K562 (cell line): ENCODE data around the gene PHTF2. TPM values are rescaled to one million over a fixed set of nuclear protein-coding genes. Genes with fewer than 3 reads are reported as not detected.

Experiments used
- ATAC-seq: fragments of 200-7000 bp; cut with Tn5 transposase; 3 replicates; pipeline ENCODE4 v1.9.1; 2020; ENCODE audit warnings: moderate library complexity
- BruUV-seq: library from RNA; stranded (reverse); fragments of 400-500 nt; replicated peaks from 2 replicates; lab custom pipeline; 2021; lab: Mats Ljungman, UMichigan
- CTCF ChIA-PET: fragments of 300-600 bp; formaldehyde crosslinking; extraction: SDS; loops from one replicate; lab custom pipeline; 2021; ENCODE audit warnings: low intra/inter-chr PET ratio; lab: Yijun Ruan, JAX
- POLR2A ChIA-PET: fragments of 300-600, 350-650 bp; sonication (Branson Sonifier 250); formaldehyde crosslinking; extraction: SDS; loops from one replicate; lab custom pipeline; 2021; ENCODE audit warnings: antibody characterized with exemption, inconsistent platforms; lab: Yijun Ruan, JAX
- DNase-seq, 4 experiments: peaks; one replicate each; pipeline versions ENCODE4 v3.0.0 to v3.0.0-alpha.2; 2011 to 2018; ENCODE audit warnings: low spot score in 3 of 4, mixed read lengths in 3 of 4; ENCODE audit errors: extremely low read depth in 1 of 4
- FAIRE-seq: peaks from 2 replicates; lab custom pipeline; 2011; peaks lifted over from hg19 to GRCh38; lab: Jason Lieb, UNC
- H2AFZ ChIP-seq: 2 replicates; pipeline ENCODE4 v1.6.0; 2011; ENCODE audit warnings: low read depth, low read length, control low read depth, inconsistent platforms
- H3K27ac ChIP-seq: fragments of 200-600 bp; 3 replicates; pipeline ENCODE4 v1.8.0; 2011; ENCODE audit warnings: low read depth, mild to moderate bottlenecking, control low read depth, inconsistent platforms, low read length, moderate library complexity, mixed read lengths; ENCODE audit errors: extremely low read depth
- H3K27me3 ChIP-seq, 2 experiments: fragments of 300-600 bp in 1 of 2; 2 replicates in 1 of 2; 3 replicates in 1 of 2; pipeline versions ENCODE4 v1.6.0 to v1.8.0; 2011; ENCODE audit warnings: inconsistent platforms in 2 of 2, low read length in 2 of 2, mild to moderate bottlenecking in 1 of 2, mixed read lengths in 1 of 2, moderate library complexity in 1 of 2; ENCODE audit not compliant: control insufficient read depth in 2 of 2, insufficient read depth in 2 of 2
- H3K36me3 ChIP-seq: fragments of 300-600 bp; 3 replicates; pipeline ENCODE4 v1.8.0; 2011; ENCODE audit warnings: mild to moderate bottlenecking, low read length, inconsistent platforms; ENCODE audit not compliant: control insufficient read depth, insufficient read depth
- H3K4me1 ChIP-seq, 2 experiments: fragments of 200-600 bp in 1 of 2; replicated peaks in 1 of 2; 2 replicates in 1 of 2; 3 replicates in 1 of 2; pipeline versions ENCODE4 v1.5.1 to v1.8.0; 2011; ENCODE audit warnings: inconsistent platforms in 2 of 2, low read length in 2 of 2, mild to moderate bottlenecking in 1 of 2, mixed read lengths in 1 of 2, moderate library complexity in 1 of 2; ENCODE audit not compliant: control insufficient read depth in 2 of 2, insufficient read depth in 2 of 2
- H3K4me2 ChIP-seq: 2 replicates; pipeline ENCODE4 v1.6.1; 2011; ENCODE audit warnings: low read length, control low read depth, inconsistent platforms, mixed read lengths; ENCODE audit not compliant: insufficient read depth
- H3K4me3 ChIP-seq: fragments of 200-600 bp; sonication (generic), shearing (Covaris generic); 2 replicates; pipeline ENCODE4 v1.5.1; 2016; ENCODE audit warnings: control low read depth, inconsistent platforms
- H3K79me2 ChIP-seq: fragments of 200-600 bp; 3 replicates; pipeline ENCODE4 v1.8.0; 2011; ENCODE audit warnings: low read length, inconsistent platforms; ENCODE audit not compliant: control insufficient read depth, insufficient read depth
- H3K9ac ChIP-seq, 2 experiments: 2 replicates each; pipeline versions ENCODE4 v1.6.0 to v1.6.1; 2011; ENCODE audit warnings: low read depth in 2 of 2, low read length in 2 of 2, control low read depth in 1 of 2, inconsistent platforms in 1 of 2, mild to moderate bottlenecking in 1 of 2, mixed read lengths in 1 of 2; ENCODE audit not compliant: insufficient read depth in 1 of 2
- H3K9me1 ChIP-seq: one replicate; pipeline ENCODE4 v1.6.0; 2011; ENCODE audit warnings: inconsistent platforms, mild to moderate bottlenecking, low read length, moderate library complexity; ENCODE audit not compliant: control insufficient read depth, insufficient read depth
- H3K9me3 ChIP-seq: replicated peaks from 2 replicates; pipeline ENCODE4 v1.5.1; 2011; ENCODE audit warnings: low read depth, low read length, inconsistent platforms; ENCODE audit not compliant: control insufficient read depth, insufficient read depth
- H4K20me1 ChIP-seq: replicated peaks from 2 replicates; pipeline ENCODE4 v1.6.1; 2011; ENCODE audit warnings: low read length, inconsistent platforms, mixed read lengths; ENCODE audit not compliant: control insufficient read depth, insufficient read depth
- ARID1B ChIP-seq: fragments of 450-650 bp; IDR thresholded peaks from 2 replicates; pipeline ENCODE4 v1.6.1; 2016; ENCODE audit warnings: antibody characterized with exemption, mild to moderate bottlenecking, inconsistent platforms
- CBFA2T3 ChIP-seq: fragments of 450-650 bp; IDR thresholded peaks from 2 replicates; pipeline ENCODE4 v1.6.1; 2017
- DACH1 ChIP-seq: fragments of 450-650 bp; IDR thresholded peaks from 2 replicates; pipeline ENCODE4 v1.6.1; 2018; ENCODE audit not compliant: partially characterized antibody
- DPF2 ChIP-seq: fragments of 450-650 bp; IDR thresholded peaks from 2 replicates; pipeline ENCODE4 v1.6.1; 2016
- ETV1 ChIP-seq: fragments of 450-650 bp; conservative IDR thresholded peaks from 2 replicates; pipeline ENCODE4 v1.6.1; 2016; ENCODE audit warnings: missing genetic modification characterization, control low read depth, low read depth, missing compliant biosample characterization
- GATAD2B ChIP-seq: fragments of 450-650 bp; IDR thresholded peaks from 2 replicates; pipeline ENCODE4 v1.6.1; 2017; ENCODE audit warnings: mild to moderate bottlenecking, borderline replicate concordance
- RFX5 ChIP-seq: IDR thresholded peaks from 2 replicates; pipeline ENCODE4 v1.6.1; 2011; ENCODE audit warnings: low read depth, mild to moderate bottlenecking, improper control_type of control experiment, low read length
- SMARCA4 ChIP-seq: fragments of 450-650 bp; IDR thresholded peaks from 2 replicates; pipeline ENCODE4 v1.6.1; 2016
- SREBF1 ChIP-seq: fragments of 150-350 bp; IDR thresholded peaks from 2 replicates; pipeline ENCODE4 v1.6.1; 2014; ENCODE audit warnings: antibody characterized with exemption, low read depth, low read length, borderline replicate concordance
- ZNF324 ChIP-seq: fragments of 250-450 bp; sonication (Bioruptor Pico); IDR thresholded peaks from 2 replicates; pipeline ENCODE4 v1.4.0; 2020; ENCODE audit warnings: mild to moderate bottlenecking
- WGBS: fragments of 100-300 bp; shearing (Covaris generic); methylation state at CpG from one replicate; pipeline ENCODE4 v1.1.6; 2016; ENCODE audit warnings: low coverage, mixed read lengths; ENCODE audit not compliant: insufficient coverage; ENCODE audit errors: missing lambda C conversion rate; 5-methylcytosine and 5-hydroxymethylcytosine counted together
- in situ Hi-C: fragments of 300-500 bp; cut with MboI; formaldehyde crosslinking; loops from 4 replicates; pipeline ENCODE4 v1.15.0; 2018; ENCODE audit warnings: inconsistent platforms, mixed read lengths
- intact Hi-C: fragments of 100-400 bp; cut with micrococcal nuclease; formaldehyde crosslinking; loops from 2 replicates; pipeline ENCODE4 v1.14.2; 2022
- polyA plus RNA-seq, 8 experiments: library from polyadenylated mRNA; depleted of rRNA in 4 of 8; stranded (reverse) in 5 of 8; unstranded in 3 of 8; fragments of >200 nt; fragmentation: Nextera tagmentation in 2 of 8; fragmentation: Illumina TruSeq in 1 of 8; extraction: Ambion mirVana in 2 of 8; extraction: Trizol in 1 of 8; gene quantifications; 2 replicates each; pipeline versions ENCODE4 v1.2.1 to v1.2.3, GENCODE V29; 2011 to 2014; ENCODE audit warnings: inconsistent platforms in 1 of 8, missing spikeins in 1 of 8
- total RNA-seq, 7 experiments: library from RNA; depleted of rRNA in 6 of 7; stranded (reverse); fragments of >200 nt in 6 of 7; fragmentation: Illumina TruSeq in 2 of 7; extraction: Trizol in 2 of 7; gene quantifications; 2 replicates each; pipeline versions ENCODE4 v1.2.1 to v1.2.3, GENCODE V29; 2011 to 2021; ENCODE audit warnings: low replicate concordance in 1 of 7
- TF ChIP-seq, protein P1 (sequence below), 3 experiments: IDR thresholded peaks in 2 of 3; conservative IDR thresholded peaks in 1 of 3; 2 replicates each; pipeline ENCODE4 v1.5.1; 2011 to 2012; ENCODE audit warnings: low read length in 3 of 3, mild to moderate bottlenecking in 3 of 3, control low read depth in 2 of 3, improper control_type of control experiment in 1 of 3, inconsistent platforms in 1 of 3, low read depth in 1 of 3, mixed read lengths in 1 of 3, moderate library complexity in 1 of 3; ENCODE audit not compliant: insufficient read depth in 2 of 3
- TF ChIP-seq, protein P2 (sequence below): sonication (generic); formaldehyde crosslinking; IDR thresholded peaks from 2 replicates; pipeline ENCODE4 v1.8.1; 2023; ENCODE audit warnings: mild to moderate bottlenecking, missing genetic modification reagents

PHTF2 gene
- total and polyA plus RNA-seq, 9 of the 15 experiments (the other 6 are each of a cell fraction or from before 2014, with no cell fraction given), result 17.9 to 43.6 (median 25.4) TPM

DNA sequence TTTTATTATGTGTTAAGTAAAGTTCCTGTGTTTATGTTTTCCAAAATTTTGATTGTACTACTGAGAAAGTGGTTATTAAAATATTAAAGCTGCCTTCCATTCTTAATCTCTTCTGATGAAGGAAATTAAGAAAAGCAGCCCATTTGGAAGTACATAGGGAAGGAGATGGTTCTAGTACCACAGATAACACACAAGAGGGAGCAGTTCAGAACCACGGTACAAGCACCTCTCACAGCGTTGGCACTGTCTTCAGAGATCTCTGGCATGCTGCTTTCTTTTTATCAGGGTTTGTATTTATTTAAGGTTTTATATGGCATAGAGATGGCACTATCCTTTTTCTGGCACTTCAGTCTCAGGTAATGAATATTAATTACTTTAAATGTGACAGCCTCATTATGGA is 111.6 kb downstream of the PHTF2 start:
- WGBS, result 71% methylated on average over 2 of the region's 2 CpGs
- no peak overlapping the region for H3K27ac ChIP-seq
- H3K9ac ChIP-seq, result no peak overlapping the region
- no peaks in the 10 kb centered on the region for H3K27me3 ChIP-seq
- no peak for ATAC-seq
- H3K9me3 ChIP-seq, result no peaks in the 10 kb centered on the region
- H4K20me1 ChIP-seq, result no peaks in the 10 kb centered on the region
- H3K36me3 ChIP-seq, result peaks cover 18% of the 10 kb centered on the region; the same call in 2 of the 3 replicates
- no peak overlapping the region for H3K4me3 ChIP-seq
- no TSS peak for BruUV-seq
- intact Hi-C loops, result no loop called here
- DNase-seq, result no peak
- peaks cover 25 to 29% of the 10 kb centered on the region in 2 experiments for H3K4me1 ChIP-seq
- H3K4me2 ChIP-seq, result no peak overlapping the region
- in situ Hi-C loops, result no loop called here
- TF ChIP-seq, protein P1, sequence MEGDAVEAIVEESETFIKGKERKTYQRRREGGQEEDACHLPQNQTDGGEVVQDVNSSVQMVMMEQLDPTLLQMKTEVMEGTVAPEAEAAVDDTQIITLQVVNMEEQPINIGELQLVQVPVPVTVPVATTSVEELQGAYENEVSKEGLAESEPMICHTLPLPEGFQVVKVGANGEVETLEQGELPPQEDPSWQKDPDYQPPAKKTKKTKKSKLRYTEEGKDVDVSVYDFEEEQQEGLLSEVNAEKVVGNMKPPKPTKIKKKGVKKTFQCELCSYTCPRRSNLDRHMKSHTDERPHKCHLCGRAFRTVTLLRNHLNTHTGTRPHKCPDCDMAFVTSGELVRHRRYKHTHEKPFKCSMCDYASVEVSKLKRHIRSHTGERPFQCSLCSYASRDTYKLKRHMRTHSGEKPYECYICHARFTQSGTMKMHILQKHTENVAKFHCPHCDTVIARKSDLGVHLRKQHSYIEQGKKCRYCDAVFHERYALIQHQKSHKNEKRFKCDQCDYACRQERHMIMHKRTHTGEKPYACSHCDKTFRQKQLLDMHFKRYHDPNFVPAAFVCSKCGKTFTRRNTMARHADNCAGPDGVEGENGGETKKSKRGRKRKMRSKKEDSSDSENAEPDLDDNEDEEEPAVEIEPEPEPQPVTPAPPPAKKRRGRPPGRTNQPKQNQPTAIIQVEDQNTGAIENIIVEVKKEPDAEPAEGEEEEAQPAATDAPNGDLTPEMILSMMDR (IDR thresholded peaks at IDR 0.05 in 2 of 3, conservative IDR thresholded peaks at IDR 0.05 in 1 of 3; ENCODE audit: insufficient read depth in 2 of 3, low read depth in 1 of 3, low read length in 3 of 3), result peak in 2 of 3 experiments; percentile 12 to 32; a peak in 2 of 6 replicates
- TF ChIP-seq SREBF1, result no peak
- TF ChIP-seq, all 486 proteins: peak for 1
- no peaks in the 10 kb centered on the region for H3K9me1 ChIP-seq
- no peak overlapping the region for H2AFZ ChIP-seq
- CTCF ChIA-PET, result no interaction called here
- no peak for FAIRE-seq
- no peaks in the 10 kb centered on the region for H3K79me2 ChIP-seq
- POLR2A ChIA-PET, result no interaction called here

DNA sequence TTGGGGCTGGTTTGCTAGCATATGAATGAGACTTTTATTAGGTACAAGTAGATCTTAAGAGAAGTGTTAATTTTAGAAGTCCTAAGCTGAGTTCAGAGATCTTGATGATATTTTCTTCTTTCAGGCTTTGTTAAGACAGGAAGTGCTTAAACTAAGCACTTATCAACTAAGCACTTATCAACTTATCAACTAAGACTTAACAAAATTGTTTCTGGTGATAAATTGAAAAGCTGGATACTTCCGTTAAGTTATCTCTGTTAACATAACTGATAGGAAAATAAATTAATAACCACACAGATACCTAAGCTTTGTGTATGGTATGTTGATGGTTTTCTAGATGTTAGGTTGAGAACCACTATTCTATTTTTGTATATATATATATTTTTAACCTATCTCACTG is 113.7 kb downstream of the PHTF2 start:
- H3K4me3 ChIP-seq, result no peak overlapping the region
- H3K36me3 ChIP-seq, result peaks cover 22% of the 10 kb centered on the region; the same call in 2 of the 3 replicates
- ATAC-seq, result peak; percentile 5; the same call in 1 of the 3 replicates
- in situ Hi-C loops, result no loop called here
- POLR2A ChIA-PET, result interaction anchor here (0.7 kb wide), 1 partner anchor 217 kb away, joined by 3 read pairs; no protein-coding TSS in a partner anchor
- WGBS, result 0% methylated on average over 1 of the region's 1 CpG
- BruUV-seq, result no TSS peak
- peak overlapping the region; percentile 5; the same call in 1 of the 2 replicates for H2AFZ ChIP-seq
- no peaks in the 10 kb centered on the region for H4K20me1 ChIP-seq
- no peak overlapping the region for H3K4me2 ChIP-seq
- H3K4me1 ChIP-seq, result peaks cover 11 to 29% of the 10 kb centered on the region in 2 experiments; a peak in 4 of 5 replicates
- no peaks in the 10 kb centered on the region for H3K9me3 ChIP-seq
- H3K9ac ChIP-seq, result no peak overlapping the region
- CTCF ChIA-PET, result interaction anchor here (0.6 kb wide), 1 partner anchor 13 kb away, joined by 3 read pairs; no protein-coding TSS in a partner anchor
- H3K9me1 ChIP-seq, result no peaks in the 10 kb centered on the region
- no peak for FAIRE-seq
- peak overlapping the region; percentile 44; the same call in 1 of the 3 replicates for H3K27ac ChIP-seq
- intact Hi-C loops, result no loop called here
- H3K79me2 ChIP-seq, result no peaks in the 10 kb centered on the region
- TF ChIP-seq SMARCA4 (no peak), ZNF324 (CRISPR knock-in tag) (no peak), DPF2 (peak; percentile 39; the same call in 1 of the 2 replicates), CBFA2T3 (0 out of 2 replicates have a peak, but pooled peaks have one; percentile 10), ARID1B (peak; percentile 7; the same call in 1 of the 2 replicates), ETV1 (tag) (peak; percentile 56), GATAD2B (no peak; the same call in 1 of the 2 replicates), RFX5 (no peak), DACH1 (peak; percentile 61)
- TF ChIP-seq, protein P2, sequence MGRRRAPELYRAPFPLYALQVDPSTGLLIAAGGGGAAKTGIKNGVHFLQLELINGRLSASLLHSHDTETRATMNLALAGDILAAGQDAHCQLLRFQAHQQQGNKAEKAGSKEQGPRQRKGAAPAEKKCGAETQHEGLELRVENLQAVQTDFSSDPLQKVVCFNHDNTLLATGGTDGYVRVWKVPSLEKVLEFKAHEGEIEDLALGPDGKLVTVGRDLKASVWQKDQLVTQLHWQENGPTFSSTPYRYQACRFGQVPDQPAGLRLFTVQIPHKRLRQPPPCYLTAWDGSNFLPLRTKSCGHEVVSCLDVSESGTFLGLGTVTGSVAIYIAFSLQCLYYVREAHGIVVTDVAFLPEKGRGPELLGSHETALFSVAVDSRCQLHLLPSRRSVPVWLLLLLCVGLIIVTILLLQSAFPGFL (CRISPR knock-in tag), result no peak
- TF ChIP-seq, all 486 proteins: peak for 5
- no peaks in the 10 kb centered on the region for H3K27me3 ChIP-seq
- DNase-seq, result no peak
